GM23338 (cell line): ENCODE data around the gene NELFE. TPM values are rescaled to one million over a fixed set of nuclear protein-coding genes. Genes with fewer than 3 reads are reported as not detected.

Experiments
- ATAC-seq: fragments of 200-7000 bp; cut with Tn5 transposase; 3 replicates; pipeline ENCODE4 v1.9.1; 2020
- DNase-seq: peaks from one replicate; pipeline ENCODE4 v3.0.0-alpha.2; 2015; ENCODE audit warnings: low spot score
- H2AFZ ChIP-seq: fragments of 200-600 bp; sonication (generic); 2 replicates; pipeline ENCODE4 v1.8.0; 2016; ENCODE audit warnings: antibody characterized with exemption, mild to moderate bottlenecking, moderate library complexity
- H3F3A ChIP-seq: fragments of 200-600 bp; sonication (generic); replicated peaks from 2 replicates; pipeline ENCODE4 v1.8.0; 2017; ENCODE audit warnings: antibody characterized with exemption, mixed run types, low read depth
- H3K27ac ChIP-seq: fragments of 200-600 bp; sonication (generic); 2 replicates; pipeline ENCODE4 v1.6.1; 2016; ENCODE audit warnings: low read depth
- H3K27me3 ChIP-seq: fragments of 200-600 bp; sonication (generic); 2 replicates; pipeline ENCODE4 v1.8.0; 2016; ENCODE audit warnings: mild to moderate bottlenecking, mixed run types, moderate library complexity; ENCODE audit not compliant: insufficient read depth
- H3K36me3 ChIP-seq: fragments of 200-600 bp; sonication (generic); 2 replicates; pipeline ENCODE4 v1.8.0; 2016; ENCODE audit warnings: mild to moderate bottlenecking; ENCODE audit not compliant: insufficient read depth
- H3K4me1 ChIP-seq: fragments of 200-600 bp; sonication (generic); 2 replicates; pipeline ENCODE4 v1.8.0; 2016; ENCODE audit warnings: mild to moderate bottlenecking, moderate library complexity; ENCODE audit not compliant: insufficient read depth
- H3K4me2 ChIP-seq: fragments of 200-600 bp; sonication (generic); 2 replicates; pipeline ENCODE4 v1.7.1; 2017; ENCODE audit warnings: mixed run types
- H3K4me3 ChIP-seq: fragments of 200-600 bp; sonication (generic); 2 replicates; pipeline ENCODE4 v1.6.1; 2016; ENCODE audit warnings: mixed run types
- H3K79me2 ChIP-seq: fragments of 200-600 bp; sonication (generic); replicated peaks from 2 replicates; pipeline ENCODE4 v1.8.0; 2017; ENCODE audit warnings: mild to moderate bottlenecking; ENCODE audit not compliant: insufficient read depth
- H3K9me2 ChIP-seq: fragments of 200-600 bp; sonication (generic); 2 replicates; pipeline ENCODE4 v1.8.0; 2017; ENCODE audit not compliant: insufficient read depth
- H4K20me1 ChIP-seq: fragments of 200-600 bp; sonication (generic); replicated peaks from 2 replicates; pipeline ENCODE4 v1.8.0; 2017; ENCODE audit warnings: mild to moderate bottlenecking; ENCODE audit not compliant: insufficient read depth
- H3K27ac Mint-ChIP-seq: 2 replicates; pipeline ENCODE4 v1.8.0; 2020; ENCODE audit warnings: inconsistent platforms, mild to moderate bottlenecking, moderate library complexity, mixed read lengths
- H3K27me3 Mint-ChIP-seq: 3 replicates; pipeline ENCODE4 v1.8.0; 2022; ENCODE audit warnings: low read depth, mild to moderate bottlenecking, moderate library complexity, mixed read lengths, inconsistent platforms; ENCODE audit not compliant: insufficient read depth, poor library complexity
- H3K36me3 Mint-ChIP-seq: 3 replicates; pipeline ENCODE4 v1.8.0; 2021; ENCODE audit warnings: low read depth, mild to moderate bottlenecking, inconsistent platforms, moderate library complexity, mixed read lengths
- H3K4me1 Mint-ChIP-seq: 3 replicates; pipeline ENCODE4 v1.8.0; 2020; ENCODE audit warnings: mild to moderate bottlenecking, inconsistent platforms, mixed read lengths
- H3K4me3 Mint-ChIP-seq: 3 replicates; pipeline ENCODE4 v1.8.0; 2021; ENCODE audit warnings: moderate library complexity, mild to moderate bottlenecking, inconsistent platforms, mixed read lengths
- H3K9me3 Mint-ChIP-seq: 3 replicates; pipeline ENCODE4 v1.8.0; 2020; ENCODE audit warnings: moderate library complexity, mild to moderate bottlenecking, inconsistent platforms, mixed read lengths
- CREB1 ChIP-seq: fragments of 250-450 bp; sonication (Bioruptor Pico); IDR thresholded peaks from 2 replicates; pipeline ENCODE4 v1.5.0; 2020; ENCODE audit warnings: low read depth, mild to moderate bottlenecking, moderate library complexity
- EZH2 ChIP-seq: fragments of 200-600 bp; sonication (generic); IDR thresholded peaks from one replicate; pipeline ENCODE4 v1.8.0; 2017; ENCODE audit warnings: antibody characterized with exemption, mild to moderate bottlenecking, low read depth; ENCODE audit not compliant: unreplicated experiment
- EZH2phosphoT487 ChIP-seq: fragments of 200-600 bp; sonication (generic); IDR thresholded peaks from one replicate; pipeline ENCODE4 v1.8.1; 2018; ENCODE audit warnings: antibody characterized with exemption; ENCODE audit not compliant: unreplicated experiment
- JUNB ChIP-seq: IDR thresholded peaks from one replicate; pipeline ENCODE4 v1.6.1; 2016; ENCODE audit warnings: antibody characterized with exemption; ENCODE audit not compliant: unreplicated experiment
- NANOG ChIP-seq: IDR thresholded peaks from 2 replicates; pipeline ENCODE4 v1.6.1; 2016; ENCODE audit warnings: antibody characterized with exemption, borderline replicate concordance
- POLR2AphosphoS5 ChIP-seq: IDR thresholded peaks from 2 replicates; pipeline ENCODE4 v1.6.1; 2016; ENCODE audit warnings: antibody characterized with exemption, low read depth
- STAT1 ChIP-seq: IDR thresholded peaks from one replicate; pipeline ENCODE4 v1.6.1; 2016; ENCODE audit warnings: antibody characterized with exemption; ENCODE audit not compliant: unreplicated experiment
- ZNF114 ChIP-seq: fragments of 250-450 bp; sonication (Bioruptor Pico); IDR thresholded peaks from 2 replicates; pipeline ENCODE4 v1.5.0; 2020; ENCODE audit warnings: mild to moderate bottlenecking, moderate library complexity
- ZNF331 ChIP-seq: fragments of 250-450 bp; sonication (Bioruptor Pico); IDR thresholded peaks from 2 replicates; pipeline ENCODE4 v1.5.0; 2020; ENCODE audit warnings: low read depth, mild to moderate bottlenecking, moderate library complexity
- polyA plus RNA-seq: library from polyadenylated mRNA; unstranded; fragments of >200 nt; fragmentation: Nextera tagmentation; extraction: Ambion mirVana; gene quantifications from 2 replicates; pipeline ENCODE4 v1.2.1, GENCODE V29; 2016
- total RNA-seq: library from RNA; depleted of rRNA; stranded (reverse); fragments of >200 nt; shearing (Covaris generic); gene quantifications from 2 replicates; pipeline ENCODE4 v1.2.3, GENCODE V29; 2014
- TF ChIP-seq, protein P1 (sequence below): IDR thresholded peaks from 2 replicates; pipeline ENCODE4 v1.6.1; 2016; ENCODE audit warnings: antibody characterized with exemption
- TF ChIP-seq, protein P2 (sequence below): fragments of 250-450 bp; sonication (Bioruptor Pico); IDR thresholded peaks from 2 replicates; pipeline ENCODE4 v1.5.0; 2020; ENCODE audit warnings: mild to moderate bottlenecking, moderate library complexity
- TF ChIP-seq, protein P3 (sequence below): IDR thresholded peaks from one replicate; pipeline ENCODE4 v1.6.1; 2018; ENCODE audit warnings: antibody characterized with exemption; ENCODE audit not compliant: unreplicated experiment
- TF ChIP-seq, protein P4 (sequence below), 2 experiments: fragments of 200-600 bp in 1 of 2; sonication (generic) in 1 of 2; conservative IDR thresholded peaks; 2 replicates each; pipeline versions ENCODE4 v1.5.1 to v1.6.1; 2016 to 2017; ENCODE audit warnings: antibody characterized with exemption in 2 of 2, low read depth in 2 of 2, mild to moderate bottlenecking in 2 of 2, moderate library complexity in 1 of 2

Gene NELFE
- total and polyA plus RNA-seq, 2 experiments from 2014 or later: 64.0 to 93.4 TPM

DNA sequence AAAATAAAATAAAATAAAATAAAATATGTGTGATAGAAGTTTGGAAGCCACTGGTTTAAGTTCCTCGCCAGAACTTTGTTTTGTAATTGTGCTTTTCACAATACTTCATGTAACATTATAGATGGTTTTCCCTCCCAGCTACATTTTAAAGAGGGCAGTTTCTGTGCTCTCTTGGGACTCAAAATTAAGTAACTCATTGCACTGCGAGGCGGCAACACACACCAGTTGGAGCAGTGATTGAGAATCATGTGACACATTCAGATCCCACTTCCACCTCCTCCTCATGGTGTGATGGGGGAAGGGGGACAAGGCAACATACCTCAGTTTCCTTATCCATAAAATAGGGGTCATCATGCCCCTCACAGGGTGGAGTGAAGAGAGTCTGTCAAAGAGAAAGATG, 23.8 kb downstream of the NELFE start:
- no peaks in the 10 kb centered on the region for H3K4me1 ChIP-seq
- no peak for TF ChIP-seq POLR2AphosphoS5
- TF ChIP-seq, protein P1, sequence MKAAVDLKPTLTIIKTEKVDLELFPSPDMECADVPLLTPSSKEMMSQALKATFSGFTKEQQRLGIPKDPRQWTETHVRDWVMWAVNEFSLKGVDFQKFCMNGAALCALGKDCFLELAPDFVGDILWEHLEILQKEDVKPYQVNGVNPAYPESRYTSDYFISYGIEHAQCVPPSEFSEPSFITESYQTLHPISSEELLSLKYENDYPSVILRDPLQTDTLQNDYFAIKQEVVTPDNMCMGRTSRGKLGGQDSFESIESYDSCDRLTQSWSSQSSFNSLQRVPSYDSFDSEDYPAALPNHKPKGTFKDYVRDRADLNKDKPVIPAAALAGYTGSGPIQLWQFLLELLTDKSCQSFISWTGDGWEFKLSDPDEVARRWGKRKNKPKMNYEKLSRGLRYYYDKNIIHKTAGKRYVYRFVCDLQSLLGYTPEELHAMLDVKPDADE: no peak
- TF ChIP-seq EZH2phosphoT487: no peak
- TF ChIP-seq CREB1: no peak
- TF ChIP-seq, protein P2, sequence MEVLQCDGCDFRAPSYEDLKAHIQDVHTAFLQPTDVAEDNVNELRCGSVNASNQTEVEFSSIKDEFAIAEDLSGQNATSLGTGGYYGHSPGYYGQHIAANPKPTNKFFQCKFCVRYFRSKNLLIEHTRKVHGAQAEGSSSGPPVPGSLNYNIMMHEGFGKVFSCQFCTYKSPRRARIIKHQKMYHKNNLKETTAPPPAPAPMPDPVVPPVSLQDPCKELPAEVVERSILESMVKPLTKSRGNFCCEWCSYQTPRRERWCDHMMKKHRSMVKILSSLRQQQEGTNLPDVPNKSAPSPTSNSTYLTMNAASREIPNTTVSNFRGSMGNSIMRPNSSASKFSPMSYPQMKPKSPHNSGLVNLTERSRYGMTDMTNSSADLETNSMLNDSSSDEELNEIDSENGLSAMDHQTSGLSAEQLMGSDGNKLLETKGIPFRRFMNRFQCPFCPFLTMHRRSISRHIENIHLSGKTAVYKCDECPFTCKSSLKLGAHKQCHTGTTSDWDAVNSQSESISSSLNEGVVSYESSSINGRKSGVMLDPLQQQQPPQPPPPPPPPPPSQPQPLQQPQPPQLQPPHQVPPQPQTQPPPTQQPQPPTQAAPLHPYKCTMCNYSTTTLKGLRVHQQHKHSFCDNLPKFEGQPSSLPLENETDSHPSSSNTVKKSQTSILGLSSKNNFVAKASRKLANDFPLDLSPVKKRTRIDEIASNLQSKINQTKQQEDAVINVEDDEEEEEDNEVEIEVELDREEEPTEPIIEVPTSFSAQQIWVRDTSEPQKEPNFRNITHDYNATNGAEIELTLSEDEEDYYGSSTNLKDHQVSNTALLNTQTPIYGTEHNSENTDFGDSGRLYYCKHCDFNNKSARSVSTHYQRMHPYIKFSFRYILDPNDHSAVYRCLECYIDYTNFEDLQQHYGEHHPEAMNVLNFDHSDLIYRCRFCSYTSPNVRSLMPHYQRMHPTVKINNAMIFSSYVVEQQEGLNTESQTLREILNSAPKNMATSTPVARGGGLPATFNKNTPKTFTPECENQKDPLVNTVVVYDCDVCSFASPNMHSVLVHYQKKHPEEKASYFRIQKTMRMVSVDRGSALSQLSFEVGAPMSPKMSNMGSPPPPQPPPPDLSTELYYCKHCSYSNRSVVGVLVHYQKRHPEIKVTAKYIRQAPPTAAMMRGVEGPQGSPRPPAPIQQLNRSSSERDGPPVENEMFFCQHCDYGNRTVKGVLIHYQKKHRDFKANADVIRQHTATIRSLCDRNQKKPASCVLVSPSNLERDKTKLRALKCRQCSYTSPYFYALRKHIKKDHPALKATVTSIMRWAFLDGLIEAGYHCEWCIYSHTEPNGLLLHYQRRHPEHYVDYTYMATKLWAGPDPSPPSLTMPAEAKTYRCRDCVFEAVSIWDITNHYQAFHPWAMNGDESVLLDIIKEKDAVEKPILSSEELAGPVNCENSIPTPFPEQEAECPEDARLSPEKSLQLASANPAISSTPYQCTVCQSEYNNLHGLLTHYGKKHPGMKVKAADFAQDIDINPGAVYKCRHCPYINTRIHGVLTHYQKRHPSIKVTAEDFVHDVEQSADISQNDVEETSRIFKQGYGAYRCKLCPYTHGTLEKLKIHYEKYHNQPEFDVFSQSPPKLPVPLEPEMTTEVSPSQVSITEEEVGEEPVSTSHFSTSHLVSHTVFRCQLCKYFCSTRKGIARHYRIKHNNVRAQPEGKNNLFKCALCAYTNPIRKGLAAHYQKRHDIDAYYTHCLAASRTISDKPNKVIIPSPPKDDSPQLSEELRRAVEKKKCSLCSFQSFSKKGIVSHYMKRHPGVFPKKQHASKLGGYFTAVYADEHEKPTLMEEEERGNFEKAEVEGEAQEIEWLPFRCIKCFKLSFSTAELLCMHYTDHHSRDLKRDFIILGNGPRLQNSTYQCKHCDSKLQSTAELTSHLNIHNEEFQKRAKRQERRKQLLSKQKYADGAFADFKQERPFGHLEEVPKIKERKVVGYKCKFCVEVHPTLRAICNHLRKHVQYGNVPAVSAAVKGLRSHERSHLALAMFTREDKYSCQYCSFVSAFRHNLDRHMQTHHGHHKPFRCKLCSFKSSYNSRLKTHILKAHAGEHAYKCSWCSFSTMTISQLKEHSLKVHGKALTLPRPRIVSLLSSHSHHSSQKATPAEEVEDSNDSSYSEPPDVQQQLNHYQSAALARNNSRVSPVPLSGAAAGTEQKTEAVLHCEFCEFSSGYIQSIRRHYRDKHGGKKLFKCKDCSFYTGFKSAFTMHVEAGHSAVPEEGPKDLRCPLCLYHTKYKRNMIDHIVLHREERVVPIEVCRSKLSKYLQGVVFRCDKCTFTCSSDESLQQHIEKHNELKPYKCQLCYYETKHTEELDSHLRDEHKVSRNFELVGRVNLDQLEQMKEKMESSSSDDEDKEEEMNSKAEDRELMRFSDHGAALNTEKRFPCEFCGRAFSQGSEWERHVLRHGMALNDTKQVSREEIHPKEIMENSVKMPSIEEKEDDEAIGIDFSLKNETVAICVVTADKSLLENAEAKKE (CRISPR knock-in tag): no peak
- TF ChIP-seq STAT1: no peak
- no peak for TF ChIP-seq ZNF331
- no peak for TF ChIP-seq ZNF114 (CRISPR knock-in tag)
- TF ChIP-seq, protein P3, sequence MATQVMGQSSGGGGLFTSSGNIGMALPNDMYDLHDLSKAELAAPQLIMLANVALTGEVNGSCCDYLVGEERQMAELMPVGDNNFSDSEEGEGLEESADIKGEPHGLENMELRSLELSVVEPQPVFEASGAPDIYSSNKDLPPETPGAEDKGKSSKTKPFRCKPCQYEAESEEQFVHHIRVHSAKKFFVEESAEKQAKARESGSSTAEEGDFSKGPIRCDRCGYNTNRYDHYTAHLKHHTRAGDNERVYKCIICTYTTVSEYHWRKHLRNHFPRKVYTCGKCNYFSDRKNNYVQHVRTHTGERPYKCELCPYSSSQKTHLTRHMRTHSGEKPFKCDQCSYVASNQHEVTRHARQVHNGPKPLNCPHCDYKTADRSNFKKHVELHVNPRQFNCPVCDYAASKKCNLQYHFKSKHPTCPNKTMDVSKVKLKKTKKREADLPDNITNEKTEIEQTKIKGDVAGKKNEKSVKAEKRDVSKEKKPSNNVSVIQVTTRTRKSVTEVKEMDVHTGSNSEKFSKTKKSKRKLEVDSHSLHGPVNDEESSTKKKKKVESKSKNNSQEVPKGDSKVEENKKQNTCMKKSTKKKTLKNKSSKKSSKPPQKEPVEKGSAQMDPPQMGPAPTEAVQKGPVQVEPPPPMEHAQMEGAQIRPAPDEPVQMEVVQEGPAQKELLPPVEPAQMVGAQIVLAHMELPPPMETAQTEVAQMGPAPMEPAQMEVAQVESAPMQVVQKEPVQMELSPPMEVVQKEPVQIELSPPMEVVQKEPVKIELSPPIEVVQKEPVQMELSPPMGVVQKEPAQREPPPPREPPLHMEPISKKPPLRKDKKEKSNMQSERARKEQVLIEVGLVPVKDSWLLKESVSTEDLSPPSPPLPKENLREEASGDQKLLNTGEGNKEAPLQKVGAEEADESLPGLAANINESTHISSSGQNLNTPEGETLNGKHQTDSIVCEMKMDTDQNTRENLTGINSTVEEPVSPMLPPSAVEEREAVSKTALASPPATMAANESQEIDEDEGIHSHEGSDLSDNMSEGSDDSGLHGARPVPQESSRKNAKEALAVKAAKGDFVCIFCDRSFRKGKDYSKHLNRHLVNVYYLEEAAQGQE: no peak
- TF ChIP-seq EZH2: no peak
- no peak for TF ChIP-seq NANOG
- TF ChIP-seq, protein P4, sequence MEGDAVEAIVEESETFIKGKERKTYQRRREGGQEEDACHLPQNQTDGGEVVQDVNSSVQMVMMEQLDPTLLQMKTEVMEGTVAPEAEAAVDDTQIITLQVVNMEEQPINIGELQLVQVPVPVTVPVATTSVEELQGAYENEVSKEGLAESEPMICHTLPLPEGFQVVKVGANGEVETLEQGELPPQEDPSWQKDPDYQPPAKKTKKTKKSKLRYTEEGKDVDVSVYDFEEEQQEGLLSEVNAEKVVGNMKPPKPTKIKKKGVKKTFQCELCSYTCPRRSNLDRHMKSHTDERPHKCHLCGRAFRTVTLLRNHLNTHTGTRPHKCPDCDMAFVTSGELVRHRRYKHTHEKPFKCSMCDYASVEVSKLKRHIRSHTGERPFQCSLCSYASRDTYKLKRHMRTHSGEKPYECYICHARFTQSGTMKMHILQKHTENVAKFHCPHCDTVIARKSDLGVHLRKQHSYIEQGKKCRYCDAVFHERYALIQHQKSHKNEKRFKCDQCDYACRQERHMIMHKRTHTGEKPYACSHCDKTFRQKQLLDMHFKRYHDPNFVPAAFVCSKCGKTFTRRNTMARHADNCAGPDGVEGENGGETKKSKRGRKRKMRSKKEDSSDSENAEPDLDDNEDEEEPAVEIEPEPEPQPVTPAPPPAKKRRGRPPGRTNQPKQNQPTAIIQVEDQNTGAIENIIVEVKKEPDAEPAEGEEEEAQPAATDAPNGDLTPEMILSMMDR (conservative IDR thresholded peaks at IDR 0.05; ENCODE audit: low read depth in 2 of 2): no peak
- no peak for TF ChIP-seq JUNB
- H3K27me3 ChIP-seq: no peaks in the 10 kb centered on the region
- H4K20me1 ChIP-seq: no peaks in the 10 kb centered on the region
- H3K4me3 ChIP-seq: no peak overlapping the region
- no peak overlapping the region for H2AFZ ChIP-seq
- peaks cover 4% of the 10 kb centered on the region; the same call in 1 of the 2 replicates for H3K9me2 ChIP-seq
- Mint-ChIP-seq H3K27me3 (peaks cover 10% of the 10 kb centered on the region), H3K36me3 (no peaks in the 10 kb centered on the region), H3K9me3 (peaks cover 11% of the 10 kb centered on the region; the same call in 2 of the 3 replicates), H3K4me3 (no peak overlapping the region), H3K4me1 (0 out of 3 replicates have a peak, but pooled peaks cover under 1% of the 10 kb centered on the region), H3K27ac (no peak overlapping the region)
- H3K79me2 ChIP-seq: no peaks in the 10 kb centered on the region
- H3K4me2 ChIP-seq: no peak overlapping the region
- ATAC-seq (no peak), DNase-seq (no peak)
- no peaks in the 10 kb centered on the region for H3K36me3 ChIP-seq
- no peak overlapping the region for H3K27ac ChIP-seq
- no peaks in the 10 kb centered on the region for H3F3A ChIP-seq
